GM18502 (cell line): ENCODE data around the gene MAGEA2B.
A peak's percentile ranks its signal among the peaks of the same experiment; 100 is the strongest.
"Not testable (repeated sequence)": the region's sequence is repeated elsewhere in the genome, so short reads cannot be mapped to it uniquely, and the experiment has no call there.

ENCODE experiments used
- ATAC-seq: cut with Tn5 transposase; IDR thresholded peaks from one replicate; pipeline ENCODE4 v1.9.1; 2021; ENCODE audit warnings: mild to moderate bottlenecking; ENCODE audit not compliant: unreplicated experiment, poor library complexity

Gene MAGEA2B, protein sequence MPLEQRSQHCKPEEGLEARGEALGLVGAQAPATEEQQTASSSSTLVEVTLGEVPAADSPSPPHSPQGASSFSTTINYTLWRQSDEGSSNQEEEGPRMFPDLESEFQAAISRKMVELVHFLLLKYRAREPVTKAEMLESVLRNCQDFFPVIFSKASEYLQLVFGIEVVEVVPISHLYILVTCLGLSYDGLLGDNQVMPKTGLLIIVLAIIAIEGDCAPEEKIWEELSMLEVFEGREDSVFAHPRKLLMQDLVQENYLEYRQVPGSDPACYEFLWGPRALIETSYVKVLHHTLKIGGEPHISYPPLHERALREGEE

GRCh38 chrX:152713815-152714787, at the start of gene MAGEA2B:
TSS of gene MAGEA2B (plus strand) at chrX:152714628. CDS start at chrX:152717107, 2,479 bp downstream.
- ATAC-seq: not testable (repeated sequence)

DNA sequence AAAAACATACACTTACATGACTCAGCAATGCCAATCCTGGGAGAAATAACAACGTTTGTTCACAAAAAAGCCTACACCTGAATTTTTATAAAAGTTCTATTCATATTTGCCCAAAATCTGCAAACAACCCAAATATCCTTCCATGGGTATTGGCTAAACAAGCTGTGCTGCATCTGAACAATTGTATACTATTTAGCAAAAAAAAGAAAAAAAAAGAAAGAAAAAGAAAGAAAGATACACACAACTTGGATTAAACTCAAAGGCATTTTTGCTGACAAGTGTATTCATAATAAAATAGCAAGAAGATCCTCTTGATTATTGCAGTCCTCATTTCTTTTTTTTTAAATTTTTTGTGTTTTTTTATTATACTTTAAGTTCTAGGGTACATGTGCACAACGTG, 40.3 kb upstream of the MAGEA2B start:
- no peak for ATAC-seq

DNA sequence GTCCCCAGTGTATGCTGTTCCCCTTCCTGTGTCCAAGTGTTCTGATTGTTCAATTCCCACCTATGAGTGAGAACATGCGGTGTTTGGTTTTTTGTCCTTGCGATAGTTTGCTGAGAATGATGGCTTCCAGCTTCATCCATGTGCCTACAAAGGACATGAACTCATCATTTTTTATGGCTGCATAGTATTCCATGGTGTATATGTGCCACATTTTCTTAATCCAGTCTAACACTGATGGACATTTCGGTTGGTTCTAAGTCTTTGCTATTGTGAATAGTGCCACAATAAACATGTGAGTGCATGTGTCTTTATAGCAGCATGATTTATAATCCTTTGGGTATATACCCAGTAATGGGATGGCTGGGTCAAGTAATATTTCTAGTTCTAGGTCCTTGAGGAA, 39.8 kb upstream of the MAGEA2B start:
- ATAC-seq: not testable (repeated sequence)

DNA sequence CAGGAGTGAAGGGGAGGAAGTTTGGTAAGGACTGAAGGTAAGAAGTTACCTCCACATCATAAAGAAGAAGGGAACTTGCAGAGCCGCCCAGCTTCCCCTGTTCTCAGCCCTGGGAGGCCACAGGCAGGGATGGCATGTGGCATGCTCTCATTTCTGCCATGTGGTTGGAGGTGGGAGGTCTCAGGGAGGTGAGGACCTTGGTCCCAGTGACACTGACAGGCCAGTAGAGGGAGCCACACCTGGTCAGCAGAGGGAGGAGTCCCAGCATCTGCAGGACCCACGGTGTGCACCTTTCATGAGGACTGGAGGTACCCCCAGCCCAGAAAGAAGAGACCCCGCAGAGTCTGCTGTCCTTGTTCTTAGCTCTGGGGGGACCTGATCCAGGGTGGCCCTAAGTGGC, 33.4 kb upstream of the MAGEA2B start:
- peak; percentile 90 for ATAC-seq

- ATAC-seq: not testable (repeated sequence)
These were observed 16.2 kb upstream of the MAGEA2B start, which contains the start of gene MAGEA3 for GRCh38 chrX:152697952-152698931. TSS of gene MAGEA3 (plus strand) at chrX:152698794. CDS start at chrX:152700833, 2,039 bp downstream.

GRCh38 chrX:152700390-152700789, 14.0 kb upstream of the MAGEA2B start:
- not testable (repeated sequence) for ATAC-seq

DNA sequence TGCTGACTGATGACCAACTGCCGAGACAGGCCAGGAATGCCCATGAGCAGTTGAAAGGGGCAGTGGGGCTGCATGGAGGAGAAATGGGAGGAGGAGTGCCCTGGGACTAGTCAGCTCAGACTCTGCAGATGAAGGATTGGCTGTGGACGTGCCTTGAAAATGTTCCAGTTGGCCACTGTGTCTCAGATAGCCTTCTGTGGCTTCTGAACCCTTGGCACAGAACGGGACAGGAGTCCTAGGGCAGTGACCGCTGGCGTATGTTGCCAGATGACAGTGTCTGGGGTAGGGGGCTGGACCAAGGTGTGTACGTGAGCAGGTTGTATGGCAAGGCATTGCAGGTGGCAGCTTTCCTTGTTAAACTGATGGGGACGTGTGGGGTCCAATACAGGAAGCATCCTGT, 7.9 kb upstream of the MAGEA2B start:
- not testable (repeated sequence) for ATAC-seq

- ATAC-seq: not testable (repeated sequence)
These were observed 5.3 kb upstream of the MAGEA2B start, which contains the start of gene CSAG2 for GRCh38 chrX:152709173-152709572. TSS of gene CSAG2 (minus strand) at chrX:152709273. CDS start at chrX:152709112, 161 bp downstream.

DNA sequence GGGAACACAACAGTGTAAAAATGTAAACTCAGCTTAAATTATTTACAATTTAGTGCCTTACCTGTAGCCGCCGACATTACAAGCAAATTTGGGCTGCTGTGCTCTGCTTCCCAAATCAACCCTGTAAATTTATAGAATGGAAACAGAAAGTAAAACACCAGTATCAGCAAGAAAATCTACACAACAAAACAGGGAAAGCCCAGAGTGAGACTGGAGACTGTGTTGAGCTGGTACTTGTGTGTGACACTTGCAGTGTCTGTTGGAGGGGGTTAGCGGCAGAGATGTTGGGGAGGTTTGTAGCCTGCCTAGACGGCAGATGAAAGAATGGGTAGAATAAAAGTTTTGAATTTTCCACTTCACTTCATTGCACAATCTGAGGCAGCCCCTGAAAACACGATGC, 1.2 kb upstream of the MAGEA2B start:
- not testable (repeated sequence) for ATAC-seq

DNA sequence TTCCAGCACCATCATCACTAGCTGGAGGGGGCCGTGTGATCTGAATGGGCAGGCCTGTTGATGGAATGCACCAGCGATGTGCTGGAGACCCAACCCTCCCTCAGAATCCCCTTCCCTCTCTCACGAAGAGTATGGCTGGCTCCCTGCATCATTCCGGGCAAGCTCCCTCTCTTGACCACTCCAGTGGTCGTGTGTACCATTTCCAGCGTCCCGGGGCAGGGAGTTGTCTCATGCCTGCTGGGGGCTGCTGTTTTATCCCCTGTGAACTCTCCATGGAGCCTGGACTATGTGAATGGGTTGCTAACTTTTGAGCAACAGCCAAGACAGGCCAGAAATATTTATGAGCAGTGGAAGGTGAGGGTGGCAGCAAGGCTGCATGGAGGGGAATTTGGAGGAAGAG, 11.0 kb downstream of the MAGEA2B start:
- ATAC-seq: no peak

DNA sequence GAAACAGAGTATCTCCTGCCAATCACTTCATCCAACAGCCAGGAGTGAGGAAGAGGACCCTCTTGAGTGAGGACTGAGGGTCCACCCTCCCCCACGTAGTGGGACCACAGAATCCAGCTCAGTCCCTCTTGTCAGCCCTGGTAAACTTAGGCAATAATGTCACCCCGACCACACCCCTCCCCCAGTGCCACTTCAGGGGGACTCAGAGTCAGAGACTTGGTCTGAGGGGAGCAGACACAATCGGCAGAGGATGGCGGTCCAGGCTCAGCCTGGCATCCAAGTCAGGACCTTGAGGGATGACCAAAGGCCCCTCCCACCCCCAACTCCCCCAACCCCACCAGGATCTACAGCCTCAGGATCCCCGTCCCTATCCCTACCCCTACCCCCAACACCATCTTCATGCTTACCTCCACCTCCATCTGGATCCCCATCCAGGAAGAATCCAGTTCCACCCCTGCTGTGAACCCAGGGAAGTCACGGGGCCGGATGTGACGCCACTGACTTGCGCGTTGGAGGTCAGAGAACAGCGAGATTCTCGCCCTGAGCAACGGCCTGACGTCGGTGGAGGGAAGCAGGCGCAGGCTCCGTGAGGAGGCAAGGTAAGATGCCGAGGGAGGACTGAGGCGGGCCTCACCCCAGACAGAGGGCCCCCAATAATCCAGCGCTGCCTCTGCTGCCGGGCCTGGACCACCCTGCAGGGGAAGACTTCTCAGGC, 19.0 kb downstream of the MAGEA2B start, which contains the start of the genes CSAG1 and MAGEA12:
Gene CSAG1, minus strand, starts transcription at position 461 of the 715 bp plus-strand sequence. CDS start 1,261 bp downstream, outside the sequence.
Gene MAGEA12, plus strand, starts transcription at position 497 of the 715 bp plus-strand sequence. CDS start 2,405 bp downstream, outside the sequence.
- no peak for ATAC-seq

- not testable (repeated sequence) for ATAC-seq
These were observed 19.9 kb downstream of the MAGEA2B start for GRCh38 chrX:152734143-152734858.

- ATAC-seq: no peak
These were observed 20.7 kb downstream of the MAGEA2B start for GRCh38 chrX:152735101-152735500.

- no peak for ATAC-seq
These were observed 21.6 kb downstream of the MAGEA2B start for GRCh38 chrX:152735860-152736511.

GRCh38 chrX:152736528-152736927, 22.1 kb downstream of the MAGEA2B start:
- ATAC-seq: not testable (repeated sequence)

DNA sequence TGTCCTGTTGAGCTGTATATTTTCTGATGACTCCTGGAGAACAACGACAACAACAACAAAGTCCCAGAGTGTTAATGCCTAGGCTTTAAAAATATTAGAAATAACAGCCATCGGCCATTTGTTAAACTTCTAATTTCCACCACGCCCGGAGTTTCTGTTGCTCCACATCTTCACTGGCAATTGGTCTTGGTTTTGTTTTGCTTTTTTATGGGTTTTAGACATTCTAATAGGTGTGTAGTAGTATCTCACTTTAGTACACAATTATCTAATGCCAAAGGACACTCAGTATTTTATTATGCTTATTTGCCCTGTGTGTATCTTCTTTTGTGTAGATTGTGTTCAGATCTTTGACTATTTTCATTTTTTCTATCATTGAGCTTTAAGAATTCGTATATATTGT, 24.1 kb downstream of the MAGEA2B start:
- ATAC-seq: no peak
